K562 (cell line): ENCODE measurements around the gene FPGS. TPM values are rescaled to one million over a fixed set of nuclear protein-coding genes. Genes with fewer than 3 reads are reported as not detected.
A peak's percentile ranks its signal among the peaks of the same experiment; 100 is the strongest.

Experiments
- ARHGAP35 ChIP-seq: fragments of 450-650 bp; IDR thresholded peaks from 2 replicates; pipeline ENCODE4 v1.6.1; 2018; ENCODE audit not compliant: partially characterized antibody
- CREB5 ChIP-seq: fragments of 250-450 bp; sonication (Bioruptor Pico); IDR thresholded peaks from 2 replicates; pipeline ENCODE4 v1.5.0; 2020; ENCODE audit warnings: mild to moderate bottlenecking
- CREBBP ChIP-seq: IDR thresholded peaks from one replicate; pipeline ENCODE4 v1.6.1; 2012; ENCODE audit warnings: low read depth, mild to moderate bottlenecking, control low read depth, inconsistent platforms, low read length
- GATAD2B ChIP-seq: fragments of 450-650 bp; IDR thresholded peaks from 2 replicates; pipeline ENCODE4 v1.6.1; 2017; ENCODE audit warnings: mild to moderate bottlenecking, borderline replicate concordance
- KLF1 ChIP-seq: fragments of 450-650 bp; IDR thresholded peaks from 2 replicates; pipeline ENCODE4 v1.6.1; 2016; ENCODE audit warnings: missing genetic modification characterization, missing compliant biosample characterization
- LARP7 ChIP-seq: fragments of 450-650 bp; IDR thresholded peaks from 2 replicates; pipeline ENCODE4 v1.6.1; 2016
- MTA2 ChIP-seq: fragments of 450-650 bp; IDR thresholded peaks from 2 replicates; pipeline ENCODE4 v1.6.1; 2016; ENCODE audit warnings: low read depth
- NR2C2 ChIP-seq, 2 experiments: fragments of 200-800 bp in 1 of 2; sonication (Bioruptor generic) in 1 of 2; sonication (generic) in 1 of 2; formaldehyde crosslinking in 1 of 2; IDR thresholded peaks; 2 replicates each; pipeline versions ENCODE4 v1.6.1 to v1.8.0; 2016 to 2022; ENCODE audit warnings: mild to moderate bottlenecking in 1 of 2, missing compliant biosample characterization in 1 of 2, missing genetic modification characterization in 1 of 2, missing genetic modification reagents in 1 of 2
- RCOR1 ChIP-seq, 2 experiments: IDR thresholded peaks; 2 replicates each; pipeline ENCODE4 v1.6.1; 2012; ENCODE audit warnings: low read depth in 2 of 2, low read length in 2 of 2, borderline replicate concordance in 1 of 2, improper control_type of control experiment in 1 of 2
- SMARCC2 ChIP-seq: fragments of 450-650 bp; IDR thresholded peaks from 2 replicates; pipeline ENCODE4 v1.6.1; 2017; ENCODE audit warnings: antibody characterized with exemption, moderate library complexity, mild to moderate bottlenecking, low read depth
- TAF1 ChIP-seq: IDR thresholded peaks from 2 replicates; pipeline ENCODE4 v1.6.1; 2011; ENCODE audit warnings: mild to moderate bottlenecking, low read length, moderate library complexity; ENCODE audit not compliant: insufficient read depth, control insufficient read depth, severe bottlenecking; ENCODE audit errors: extremely low read depth
- TBP ChIP-seq: optimal IDR thresholded peaks from 2 replicates; pipeline ENCODE3; 2011; ENCODE audit warnings: low read depth, low read length, improper control_type of control experiment
- ZKSCAN1 ChIP-seq: fragments of 150-350 bp; IDR thresholded peaks from 2 replicates; pipeline ENCODE4 v1.6.1; 2016; ENCODE audit warnings: low read depth, low read length
- ZNF395 ChIP-seq: fragments of 200-800 bp; sonication (Bioruptor generic); IDR thresholded peaks from 2 replicates; pipeline ENCODE4 v1.6.1; 2017; ENCODE audit warnings: missing genetic modification characterization, missing compliant biosample characterization
- ZNF407 ChIP-seq: fragments of 450-650 bp; IDR thresholded peaks from 2 replicates; pipeline ENCODE4 v1.6.1; 2016; ENCODE audit warnings: low read depth
- ZNF764 ChIP-seq: fragments of 250-450 bp; sonication (Bioruptor Pico); IDR thresholded peaks from 2 replicates; pipeline ENCODE4 v1.4.0; 2020; ENCODE audit warnings: low read depth, mild to moderate bottlenecking, moderate library complexity
- polyA plus RNA-seq, 8 experiments: library from polyadenylated mRNA; depleted of rRNA in 4 of 8; stranded (reverse) in 5 of 8; unstranded in 3 of 8; fragments of >200 nt; fragmentation: Nextera tagmentation in 2 of 8; fragmentation: Illumina TruSeq in 1 of 8; extraction: Ambion mirVana in 2 of 8; extraction: Trizol in 1 of 8; gene quantifications; 2 replicates each; pipeline versions ENCODE4 v1.2.1 to v1.2.3, GENCODE V29; 2011 to 2014; ENCODE audit warnings: inconsistent platforms in 1 of 8, missing spikeins in 1 of 8
- total RNA-seq, 7 experiments: library from RNA; depleted of rRNA in 6 of 7; stranded (reverse); fragments of >200 nt in 6 of 7; fragmentation: Illumina TruSeq in 2 of 7; extraction: Trizol in 2 of 7; gene quantifications; 2 replicates each; pipeline versions ENCODE4 v1.2.1 to v1.2.3, GENCODE V29; 2011 to 2021; ENCODE audit warnings: low replicate concordance in 1 of 7

Gene FPGS
- total and polyA plus RNA-seq, 9 of the 15 experiments (the other 6 are each of a cell fraction or from before 2014, with no cell fraction given), result 0.84 to 86.4 (median 59.2) TPM

GRCh38 chr9:127802576-127803443, at the start of gene FPGS (continued):
- TF ChIP-seq ZKSCAN1 (0 out of 2 replicates have a peak, but pooled peaks have one; percentile 18), ZNF395 (CRISPR knock-in tag) (peak; percentile 74; the same call in 1 of the 2 replicates), MTA2 (no peak), ZNF407 (no peak), KLF1 (no peak), CREBBP (no peak), SMARCC2 (no peak), ARHGAP35 (no peak), GATAD2B (no peak), LARP7 (peak; percentile 66; the same call in 1 of the 2 replicates), ZNF764 (no peak), NR2C2 (CRISPR knock-in tag; IDR thresholded peaks at IDR 0.05) (no peak), NR2C2 (tag; IDR thresholded peaks at IDR 0.05) (0 out of 2 replicates have a peak, but pooled peaks have one; percentile 32), CREB5 (CRISPR knock-in tag) (no peak), RCOR1 (IDR thresholded peaks at IDR 0.05; ENCODE audit: borderline replicate concordance in 1 of 2, low read depth in 2 of 2, low read length in 2 of 2) (peak in 1 of 2 experiments; percentile 12; a peak in 1 of 4 replicates), TAF1 (peak; percentile 68), TBP (peak; percentile 75)
